ENCODE results near the gene TPSB2. TPM values are rescaled to one million over a fixed set of nuclear protein-coding genes. Genes with fewer than 3 reads are reported as not detected.
"Not testable (repeated sequence)": the region's sequence is repeated elsewhere in the genome, so short reads cannot be mapped to it uniquely, and the experiment has no call there.

TPSB2 gene
- total RNA-seq, 1 experiment from 2014 or later: 0.44 TPM

DNA sequence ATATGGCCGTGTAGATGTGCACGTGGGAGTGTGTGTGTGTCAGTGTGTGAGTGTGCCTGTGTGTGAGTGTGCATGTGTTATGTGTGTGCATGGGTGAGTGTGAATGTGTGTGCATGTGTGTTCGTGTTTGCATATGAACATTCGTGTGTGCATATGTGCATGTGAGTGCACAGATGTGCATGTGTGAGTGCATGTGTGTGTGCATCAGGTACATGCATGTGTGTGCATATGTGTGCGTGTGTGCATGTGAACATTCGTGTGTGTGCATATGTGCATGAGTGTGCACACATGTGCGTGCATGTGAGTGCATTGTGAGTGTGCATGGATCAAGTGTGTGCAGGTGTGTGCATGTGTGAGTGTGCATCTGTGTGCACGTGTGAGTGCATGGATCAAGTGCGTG, 8.0 kb upstream of the TPSB2 start (continued):
- no peak for TF ChIP-seq ZNF396 (CRISPR knock-in tag; IDR thresholded peaks at IDR 0.05; ENCODE audit: borderline replicate concordance)
- TF ChIP-seq, protein P1, sequence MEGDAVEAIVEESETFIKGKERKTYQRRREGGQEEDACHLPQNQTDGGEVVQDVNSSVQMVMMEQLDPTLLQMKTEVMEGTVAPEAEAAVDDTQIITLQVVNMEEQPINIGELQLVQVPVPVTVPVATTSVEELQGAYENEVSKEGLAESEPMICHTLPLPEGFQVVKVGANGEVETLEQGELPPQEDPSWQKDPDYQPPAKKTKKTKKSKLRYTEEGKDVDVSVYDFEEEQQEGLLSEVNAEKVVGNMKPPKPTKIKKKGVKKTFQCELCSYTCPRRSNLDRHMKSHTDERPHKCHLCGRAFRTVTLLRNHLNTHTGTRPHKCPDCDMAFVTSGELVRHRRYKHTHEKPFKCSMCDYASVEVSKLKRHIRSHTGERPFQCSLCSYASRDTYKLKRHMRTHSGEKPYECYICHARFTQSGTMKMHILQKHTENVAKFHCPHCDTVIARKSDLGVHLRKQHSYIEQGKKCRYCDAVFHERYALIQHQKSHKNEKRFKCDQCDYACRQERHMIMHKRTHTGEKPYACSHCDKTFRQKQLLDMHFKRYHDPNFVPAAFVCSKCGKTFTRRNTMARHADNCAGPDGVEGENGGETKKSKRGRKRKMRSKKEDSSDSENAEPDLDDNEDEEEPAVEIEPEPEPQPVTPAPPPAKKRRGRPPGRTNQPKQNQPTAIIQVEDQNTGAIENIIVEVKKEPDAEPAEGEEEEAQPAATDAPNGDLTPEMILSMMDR (IDR thresholded peaks at IDR 0.05): no peak

DNA sequence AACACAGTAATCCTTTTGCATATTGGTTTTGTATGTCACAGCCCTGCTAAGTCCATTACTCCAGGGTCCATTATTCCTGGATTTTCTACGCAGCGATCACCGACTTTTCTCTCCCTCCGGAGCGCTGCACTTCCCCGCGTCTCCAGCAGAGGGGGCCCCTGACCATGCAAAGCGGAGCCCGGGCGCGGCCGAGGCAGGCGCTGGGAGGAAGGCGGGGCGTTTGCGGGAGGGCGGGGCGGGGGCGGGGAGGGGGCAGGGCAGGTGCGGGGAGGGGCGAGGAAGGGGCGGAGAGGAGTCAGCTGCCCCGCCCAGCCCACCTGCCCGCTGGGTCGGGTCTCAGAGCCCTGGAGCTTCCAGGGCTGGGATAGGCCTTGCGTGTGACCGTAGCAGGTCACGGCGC, 6.7 kb upstream of the TPSB2 start:
- H3K27me3 Mint-ChIP-seq (ENCODE audit: low read depth); DNase-seq (ENCODE audit: low spot score); H3K36me3 Mint-ChIP-seq; H3K4me3 Mint-ChIP-seq; CTCF ChIA-PET; H3K9me3 Mint-ChIP-seq; H3K27ac Mint-ChIP-seq; H3K4me1 Mint-ChIP-seq; POLR2A ChIA-PET: not testable (repeated sequence)
- ATAC-seq: peak; percentile 69

DNA sequence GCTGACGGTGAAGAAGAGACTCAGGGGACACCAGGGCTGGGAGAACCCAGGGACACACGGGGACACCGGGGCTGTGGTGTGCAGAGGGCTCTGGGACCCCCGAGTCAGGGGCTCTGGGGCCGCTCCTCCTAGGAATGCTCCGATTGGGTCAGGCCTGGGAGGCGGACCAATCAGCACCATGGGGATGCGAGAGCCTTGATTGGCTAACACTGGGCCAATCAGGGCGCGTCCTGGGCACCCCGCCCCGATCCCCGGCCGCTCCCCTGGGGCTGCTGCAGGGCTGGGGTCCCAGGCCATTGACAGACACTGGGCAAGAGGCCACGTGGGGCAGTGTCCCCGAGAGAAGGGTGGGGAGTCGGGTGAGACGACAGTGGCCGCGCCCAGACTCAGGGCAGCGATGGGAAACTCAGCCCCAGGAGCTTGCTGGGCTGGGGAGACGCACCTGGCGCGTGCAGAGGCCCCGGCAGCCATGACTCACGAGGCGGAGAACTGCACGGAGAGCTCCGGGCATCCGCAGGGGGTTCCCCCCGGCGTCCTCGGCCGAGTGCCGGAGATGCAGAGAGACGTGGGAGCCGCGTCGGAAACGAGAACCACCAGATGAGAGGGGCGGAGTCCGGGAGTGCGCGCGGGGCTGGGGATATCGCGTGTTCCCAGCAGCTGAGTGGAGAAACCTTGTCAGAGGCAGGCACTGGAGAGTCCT, 2.2 kb upstream of the TPSB2 start:
- H3K27ac Mint-ChIP-seq; H3K9me3 Mint-ChIP-seq; DNase-seq (ENCODE audit: low spot score); POLR2A ChIA-PET; CTCF ChIA-PET; H3K36me3 Mint-ChIP-seq; H3K27me3 Mint-ChIP-seq (ENCODE audit: low read depth); H3K4me1 Mint-ChIP-seq; H3K4me3 Mint-ChIP-seq: not testable (repeated sequence)
- peak; percentile 73 for ATAC-seq

DNA sequence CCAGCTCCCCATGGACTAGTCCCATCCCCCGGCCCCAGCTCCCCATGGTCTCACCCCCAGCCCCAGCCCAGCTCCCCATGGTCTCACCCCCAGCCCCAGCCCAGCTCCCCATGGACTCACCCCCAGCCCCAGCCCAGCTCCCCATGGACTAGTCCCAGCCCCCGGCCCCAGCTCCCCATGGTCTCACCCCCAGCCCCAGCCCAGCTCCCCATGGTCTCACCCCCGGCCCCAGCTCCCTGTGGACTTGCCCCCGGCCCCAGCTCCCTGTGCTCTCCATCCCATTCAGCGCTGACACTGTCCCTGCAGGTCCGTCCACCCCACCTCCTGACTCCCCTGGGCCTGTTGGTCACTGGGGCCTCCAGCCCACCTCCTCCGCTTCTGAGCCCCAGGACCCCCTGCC, 1.3 kb upstream of the TPSB2 start:
- H3K4me1 Mint-ChIP-seq; H3K4me3 Mint-ChIP-seq; CTCF ChIA-PET; H3K27ac Mint-ChIP-seq; POLR2A ChIA-PET; H3K36me3 Mint-ChIP-seq; H3K27me3 Mint-ChIP-seq (ENCODE audit: low read depth); DNase-seq (ENCODE audit: low spot score); H3K9me3 Mint-ChIP-seq; ATAC-seq: not testable (repeated sequence)

DNA sequence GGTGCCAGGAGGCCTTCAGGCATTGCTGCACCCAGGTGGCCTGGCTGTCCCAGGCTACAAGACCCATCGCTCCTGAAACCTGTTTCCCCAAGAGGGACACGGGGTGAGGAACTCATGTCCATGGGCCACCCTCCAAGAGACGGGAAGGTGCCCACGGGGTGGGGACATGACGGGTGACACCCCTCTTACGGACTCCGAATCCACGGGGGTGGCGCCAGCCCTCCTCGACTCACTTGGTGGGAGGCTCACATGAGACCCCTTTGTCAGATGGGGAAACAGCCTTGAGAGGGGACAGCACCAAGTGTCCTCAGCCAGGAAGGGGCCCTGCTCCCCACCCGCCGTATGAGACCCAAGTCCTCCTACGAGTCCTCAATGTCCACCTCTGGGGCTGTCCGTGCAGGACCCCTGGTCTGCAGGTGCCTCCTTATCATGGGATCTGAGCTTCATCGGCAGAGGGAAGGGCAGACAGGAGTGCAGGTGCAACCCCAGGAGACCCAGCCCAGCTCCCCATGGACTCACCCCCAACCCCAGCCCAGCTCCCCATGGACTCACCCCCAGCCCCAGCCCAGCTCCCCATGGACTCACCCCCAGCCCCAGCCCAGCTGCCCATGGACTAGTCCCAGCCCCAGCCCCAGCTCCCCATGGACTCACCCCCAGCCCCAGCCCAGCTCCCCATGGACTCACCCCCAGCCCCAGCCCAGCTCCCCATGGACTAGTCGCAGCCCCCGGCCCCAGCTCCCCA, 658 bp upstream of the TPSB2 start:
- H3K27ac Mint-ChIP-seq; DNase-seq (ENCODE audit: low spot score); H3K27me3 Mint-ChIP-seq (ENCODE audit: low read depth); POLR2A ChIA-PET; H3K36me3 Mint-ChIP-seq; ATAC-seq; H3K4me3 Mint-ChIP-seq; H3K9me3 Mint-ChIP-seq; CTCF ChIA-PET; H3K4me1 Mint-ChIP-seq: not testable (repeated sequence)

DNA sequence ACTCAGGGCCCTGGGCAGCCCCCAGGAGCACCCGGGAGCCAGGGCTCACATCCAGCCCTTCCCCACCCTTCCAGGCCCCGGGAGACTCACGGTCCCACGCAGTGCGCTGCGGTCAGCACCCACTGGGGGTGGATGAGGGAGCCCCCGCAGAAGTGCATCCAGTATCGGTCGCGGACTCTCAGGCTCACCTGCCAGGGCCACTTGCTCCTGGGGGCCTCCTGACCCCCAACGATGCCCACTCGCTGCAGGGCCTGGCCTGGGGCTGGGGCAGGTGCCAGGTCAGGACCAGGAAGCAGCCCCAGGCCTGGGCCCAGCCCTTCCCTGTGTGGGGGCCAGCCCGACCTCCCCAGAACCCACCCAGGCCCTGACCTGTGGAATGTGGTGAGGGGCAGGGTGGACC, 508 bp downstream of the TPSB2 start:
- DNase-seq (ENCODE audit: low spot score); POLR2A ChIA-PET; H3K4me3 Mint-ChIP-seq; H3K9me3 Mint-ChIP-seq; H3K36me3 Mint-ChIP-seq; H3K27ac Mint-ChIP-seq; CTCF ChIA-PET; H3K27me3 Mint-ChIP-seq (ENCODE audit: low read depth); ATAC-seq; H3K4me1 Mint-ChIP-seq: not testable (repeated sequence)

DNA sequence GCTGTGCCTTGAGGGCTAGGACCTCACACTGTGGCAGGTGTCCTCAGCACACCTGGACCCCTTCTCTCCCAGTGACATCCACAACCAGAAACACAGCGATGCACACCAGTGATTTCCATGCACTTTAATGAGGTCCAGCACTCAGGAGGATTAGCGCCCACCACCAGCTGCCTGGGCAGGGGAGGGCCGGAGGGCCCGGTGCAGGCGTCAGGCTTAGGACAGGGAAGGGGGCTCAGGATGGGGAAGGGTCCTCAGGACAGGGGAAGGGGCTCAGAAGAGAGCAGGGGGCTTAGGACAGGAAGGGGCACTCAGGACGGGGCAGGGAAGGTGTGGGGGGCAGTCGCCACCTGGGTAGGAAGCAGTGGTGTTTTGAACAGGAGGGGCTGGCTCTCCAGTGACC, 1.8 kb downstream of the TPSB2 start:
- ATAC-seq; H3K4me1 Mint-ChIP-seq; DNase-seq (ENCODE audit: low spot score); H3K36me3 Mint-ChIP-seq; H3K27me3 Mint-ChIP-seq (ENCODE audit: low read depth); CTCF ChIA-PET; H3K4me3 Mint-ChIP-seq; H3K9me3 Mint-ChIP-seq; H3K27ac Mint-ChIP-seq; POLR2A ChIA-PET: not testable (repeated sequence)

DNA sequence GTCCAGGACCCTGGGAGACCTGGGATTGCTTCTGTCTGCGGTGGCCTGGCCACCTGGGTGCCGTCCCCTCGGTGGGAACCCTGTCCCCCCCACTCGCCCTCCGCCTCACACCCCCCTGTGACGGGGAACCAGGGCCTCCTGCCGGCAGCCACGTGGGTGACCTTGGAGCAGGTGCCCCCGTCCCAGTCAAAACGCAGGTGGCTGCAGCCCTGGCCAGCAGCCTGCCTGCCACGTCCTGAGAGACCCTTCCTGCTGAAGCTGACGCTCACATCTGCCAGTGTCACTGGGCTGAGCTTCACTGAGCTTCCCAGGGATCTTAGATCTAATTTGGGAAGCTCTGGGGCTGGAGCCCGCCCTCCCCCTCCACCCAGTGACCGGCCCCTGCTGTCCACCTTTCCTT, 3.3 kb downstream of the TPSB2 start:
- H3K9me3 Mint-ChIP-seq; CTCF ChIA-PET; H3K27ac Mint-ChIP-seq; ATAC-seq; POLR2A ChIA-PET; H3K4me3 Mint-ChIP-seq; DNase-seq (ENCODE audit: low spot score); H3K4me1 Mint-ChIP-seq; H3K36me3 Mint-ChIP-seq; H3K27me3 Mint-ChIP-seq (ENCODE audit: low read depth): not testable (repeated sequence)

DNA sequence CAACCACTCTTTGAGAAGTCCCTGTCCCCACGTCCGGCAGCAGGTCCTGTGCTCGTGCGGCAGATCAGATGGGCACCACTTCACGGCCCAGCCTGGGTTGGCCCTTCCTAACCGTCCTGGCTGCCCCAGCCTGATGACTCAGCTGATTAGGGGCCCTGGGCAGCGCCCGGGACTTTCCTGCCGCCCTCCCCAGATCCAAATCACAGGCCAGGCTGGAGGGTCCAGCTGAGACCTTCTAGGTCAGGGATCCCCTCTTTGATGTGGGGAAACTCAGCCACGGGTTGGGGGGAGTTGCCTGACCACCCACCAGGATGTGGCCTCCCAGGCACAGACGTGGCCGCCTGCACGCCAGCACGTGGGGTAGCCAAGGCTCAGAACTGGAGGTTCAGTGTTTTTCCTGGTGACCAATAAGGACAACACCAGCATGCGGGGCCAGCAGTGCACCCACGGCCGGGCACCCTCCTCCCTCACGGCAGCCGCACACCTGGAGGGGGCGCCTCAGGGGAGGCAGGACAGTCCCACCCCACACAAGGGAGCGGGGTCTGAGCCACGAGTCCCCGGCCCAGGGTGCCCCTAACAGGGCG, 4.2 kb downstream of the TPSB2 start:
- DNase-seq (ENCODE audit: low spot score); ATAC-seq; H3K36me3 Mint-ChIP-seq; H3K9me3 Mint-ChIP-seq; CTCF ChIA-PET; H3K27me3 Mint-ChIP-seq (ENCODE audit: low read depth); H3K4me1 Mint-ChIP-seq; POLR2A ChIA-PET; H3K27ac Mint-ChIP-seq; H3K4me3 Mint-ChIP-seq: not testable (repeated sequence)
